ENCODE results near the gene CHRM2. TPM values are rescaled to one million over a fixed set of nuclear protein-coding genes. Genes with fewer than 3 reads are reported as not detected.

Gene CHRM2
- total RNA-seq, 2 experiments from 2014 or later: not detected

GRCh38 chr7:136956232-136956631 is 87.8 kb downstream of the CHRM2 start:
- Histone ChIP-seq H3K4me2 (ENCODE audit: low read length) (no peak overlapping the region), H3K27ac (ENCODE audit: low read depth, low read length, poor library complexity, severe bottlenecking) (no peak overlapping the region), H3K4me3 (ENCODE audit: low read depth, low read length, poor library complexity, severe bottlenecking) (no peak overlapping the region), H3K9me3 (ENCODE audit: low read length) (no peaks in the 10 kb centered on the region; the same call in 1 of the 2 replicates), H3K36me3 (ENCODE audit: insufficient read depth, low read length) (no peaks in the 10 kb centered on the region), H2AFZ (ENCODE audit: low read length) (no peak overlapping the region), H4K20me1 (ENCODE audit: insufficient read depth, low read length) (no peaks in the 10 kb centered on the region), H3K9me2 (ENCODE audit: insufficient read depth, low read length) (no peaks in the 10 kb centered on the region), H3K4me1 (ENCODE audit: insufficient read depth, low read length, poor library complexity, severe bottlenecking) (no peaks in the 10 kb centered on the region), H3K79me2 (ENCODE audit: insufficient read depth, low read depth, low read length) (no peaks in the 10 kb centered on the region)
- BruUV-seq (replicated peaks): no TSS peak
- no peak for DNase-seq (ENCODE audit: low spot score)
- TF ChIP-seq, protein P1, sequence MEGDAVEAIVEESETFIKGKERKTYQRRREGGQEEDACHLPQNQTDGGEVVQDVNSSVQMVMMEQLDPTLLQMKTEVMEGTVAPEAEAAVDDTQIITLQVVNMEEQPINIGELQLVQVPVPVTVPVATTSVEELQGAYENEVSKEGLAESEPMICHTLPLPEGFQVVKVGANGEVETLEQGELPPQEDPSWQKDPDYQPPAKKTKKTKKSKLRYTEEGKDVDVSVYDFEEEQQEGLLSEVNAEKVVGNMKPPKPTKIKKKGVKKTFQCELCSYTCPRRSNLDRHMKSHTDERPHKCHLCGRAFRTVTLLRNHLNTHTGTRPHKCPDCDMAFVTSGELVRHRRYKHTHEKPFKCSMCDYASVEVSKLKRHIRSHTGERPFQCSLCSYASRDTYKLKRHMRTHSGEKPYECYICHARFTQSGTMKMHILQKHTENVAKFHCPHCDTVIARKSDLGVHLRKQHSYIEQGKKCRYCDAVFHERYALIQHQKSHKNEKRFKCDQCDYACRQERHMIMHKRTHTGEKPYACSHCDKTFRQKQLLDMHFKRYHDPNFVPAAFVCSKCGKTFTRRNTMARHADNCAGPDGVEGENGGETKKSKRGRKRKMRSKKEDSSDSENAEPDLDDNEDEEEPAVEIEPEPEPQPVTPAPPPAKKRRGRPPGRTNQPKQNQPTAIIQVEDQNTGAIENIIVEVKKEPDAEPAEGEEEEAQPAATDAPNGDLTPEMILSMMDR (conservative IDR thresholded peaks at IDR 0.05; ENCODE audit: low read length): no peak
- TF ChIP-seq EZH2phosphoT487 (IDR thresholded peaks at IDR 0.05; ENCODE audit: borderline replicate concordance, low read depth, low read length): no peak
- ChIA-PET CTCF (ENCODE audit: unreplicated experiment) (no interaction called here), POLR2A (no interaction called here)
- intact Hi-C loops (cut with micrococcal nuclease; ENCODE audit: unreplicated experiment): no loop called here

DNA sequence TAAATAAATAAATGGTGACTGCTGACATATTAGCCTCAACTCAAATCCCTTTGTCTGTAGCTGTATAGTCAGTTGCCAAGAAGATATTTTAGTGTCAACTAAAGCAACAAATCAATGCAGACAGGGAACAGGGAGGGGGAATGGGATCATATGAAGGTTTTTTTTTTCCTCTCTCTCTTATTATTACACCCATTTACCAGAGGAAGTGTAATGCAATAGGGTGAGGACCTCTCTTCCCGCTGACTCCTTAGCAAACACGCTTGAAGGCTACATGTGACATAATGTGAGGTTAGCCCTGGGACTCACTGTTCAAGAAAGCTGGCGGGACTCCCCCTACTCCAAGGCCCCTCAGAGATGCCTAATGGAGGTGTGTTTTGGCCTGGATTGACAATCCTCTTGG is 88.2 kb downstream of the CHRM2 start:
- intact Hi-C loops (cut with micrococcal nuclease; ENCODE audit: unreplicated experiment): no loop called here
- no peak overlapping the region for H3K27ac ChIP-seq (ENCODE audit: low read depth, low read length, poor library complexity, severe bottlenecking)
- no peaks in the 10 kb centered on the region for H3K4me1 ChIP-seq (ENCODE audit: insufficient read depth, low read length, poor library complexity, severe bottlenecking)
- CTCF ChIA-PET (ENCODE audit: unreplicated experiment): no interaction called here
- H3K36me3 ChIP-seq (ENCODE audit: insufficient read depth, low read length): no peaks in the 10 kb centered on the region
- no peak for DNase-seq (ENCODE audit: low spot score)
- no peak for TF ChIP-seq EZH2phosphoT487 (IDR thresholded peaks at IDR 0.05; ENCODE audit: borderline replicate concordance, low read depth, low read length)
- TF ChIP-seq, protein P1 (conservative IDR thresholded peaks at IDR 0.05; ENCODE audit: low read length): no peak
- no peaks in the 10 kb centered on the region for H4K20me1 ChIP-seq (ENCODE audit: insufficient read depth, low read length)
- no peaks in the 10 kb centered on the region for H3K79me2 ChIP-seq (ENCODE audit: insufficient read depth, low read depth, low read length)
- no TSS peak for BruUV-seq (replicated peaks)
- no peak overlapping the region for H3K4me3 ChIP-seq (ENCODE audit: low read depth, low read length, poor library complexity, severe bottlenecking)
- H3K9me3 ChIP-seq (ENCODE audit: low read length): no peaks in the 10 kb centered on the region; the same call in 1 of the 2 replicates
- no peak overlapping the region for H3K4me2 ChIP-seq (ENCODE audit: low read length)
- H3K9me2 ChIP-seq (ENCODE audit: insufficient read depth, low read length): no peaks in the 10 kb centered on the region
- H2AFZ ChIP-seq (ENCODE audit: low read length): no peak overlapping the region
- POLR2A ChIA-PET: no interaction called here

GRCh38 chr7:136957391-136957790 is 88.9 kb downstream of the CHRM2 start:
- Histone ChIP-seq H3K79me2 (ENCODE audit: insufficient read depth, low read depth, low read length) (no peaks in the 10 kb centered on the region), H3K9me2 (ENCODE audit: insufficient read depth, low read length) (no peaks in the 10 kb centered on the region), H3K9me3 (ENCODE audit: low read length) (no peaks in the 10 kb centered on the region; the same call in 1 of the 2 replicates), H3K4me2 (ENCODE audit: low read length) (no peak overlapping the region), H2AFZ (ENCODE audit: low read length) (no peak overlapping the region), H3K4me3 (ENCODE audit: low read depth, low read length, poor library complexity, severe bottlenecking) (no peak overlapping the region), H3K36me3 (ENCODE audit: insufficient read depth, low read length) (no peaks in the 10 kb centered on the region), H4K20me1 (ENCODE audit: insufficient read depth, low read length) (no peaks in the 10 kb centered on the region), H3K27ac (ENCODE audit: low read depth, low read length, poor library complexity, severe bottlenecking) (no peak overlapping the region), H3K4me1 (ENCODE audit: insufficient read depth, low read length, poor library complexity, severe bottlenecking) (no peaks in the 10 kb centered on the region)
- no peak for DNase-seq (ENCODE audit: low spot score)
- BruUV-seq (replicated peaks): no TSS peak
- ChIA-PET POLR2A (no interaction called here), CTCF (ENCODE audit: unreplicated experiment) (no interaction called here)
- TF ChIP-seq EZH2phosphoT487 (IDR thresholded peaks at IDR 0.05; ENCODE audit: borderline replicate concordance, low read depth, low read length): no peak
- TF ChIP-seq, protein P1 (conservative IDR thresholded peaks at IDR 0.05; ENCODE audit: low read length): no peak
- intact Hi-C loops (cut with micrococcal nuclease; ENCODE audit: unreplicated experiment): no loop called here
